ENCODE data around the gene TRPM8. TPM values are rescaled to one million over a fixed set of nuclear protein-coding genes. Genes with fewer than 3 reads are reported as not detected.
A peak's percentile ranks its signal among the peaks of the same experiment; 100 is the strongest.

The TRPM8 gene
- total and polyA plus RNA-seq, 4 donors, result 0.03 to 0.14 TPM; not detected in 2

DNA sequence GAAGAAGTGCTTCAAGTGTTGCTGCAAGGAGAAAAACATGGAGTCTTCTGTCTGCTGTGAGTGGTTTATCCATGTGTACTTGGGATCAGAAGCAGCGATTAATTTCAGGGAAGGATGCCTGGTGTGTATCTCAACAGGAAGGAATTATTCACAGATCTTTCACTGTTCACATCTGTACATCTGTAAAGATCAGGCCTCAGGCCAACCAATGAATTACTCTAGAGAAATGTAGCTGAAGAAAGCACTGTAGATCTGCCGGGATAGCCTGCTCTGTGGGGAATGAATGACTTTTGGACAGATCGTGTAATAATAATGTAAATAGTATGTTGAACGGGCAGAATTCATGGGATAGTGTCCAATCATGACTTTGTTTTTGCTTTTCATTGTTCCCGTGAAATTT, 79.3 kb downstream of the TRPM8 start:
- Histone ChIP-seq H3K36me3 (ENCODE audit: control insufficient read depth in 4 of 4, insufficient read depth in 4 of 4, low read length in 4 of 4) (no peaks in the 10 kb centered on the region), H3K9me3 (ENCODE audit: control insufficient read depth in 4 of 4, insufficient read depth in 3 of 4, low read length in 3 of 4) (peaks cover 0 to 6% (median 0%) of the 10 kb centered on the region in 4 donors), H3K9ac (ENCODE audit: insufficient read depth in 1 of 2, low read length in 2 of 2) (no peak overlapping the region), H3K27me3 (ENCODE audit: control insufficient read depth in 3 of 3, insufficient read depth in 3 of 3, low read length in 2 of 3) (no peaks in the 10 kb centered on the region), H3K4me1 (ENCODE audit: control insufficient read depth in 5 of 5, insufficient read depth in 5 of 5, low read length in 5 of 5) (no peaks in the 10 kb centered on the region), H3K4me3 (no peak overlapping the region), H3K27ac (ENCODE audit: low read depth in 1 of 2, low read length in 1 of 2) (no peak overlapping the region)
- TF ChIP-seq, protein P1, sequence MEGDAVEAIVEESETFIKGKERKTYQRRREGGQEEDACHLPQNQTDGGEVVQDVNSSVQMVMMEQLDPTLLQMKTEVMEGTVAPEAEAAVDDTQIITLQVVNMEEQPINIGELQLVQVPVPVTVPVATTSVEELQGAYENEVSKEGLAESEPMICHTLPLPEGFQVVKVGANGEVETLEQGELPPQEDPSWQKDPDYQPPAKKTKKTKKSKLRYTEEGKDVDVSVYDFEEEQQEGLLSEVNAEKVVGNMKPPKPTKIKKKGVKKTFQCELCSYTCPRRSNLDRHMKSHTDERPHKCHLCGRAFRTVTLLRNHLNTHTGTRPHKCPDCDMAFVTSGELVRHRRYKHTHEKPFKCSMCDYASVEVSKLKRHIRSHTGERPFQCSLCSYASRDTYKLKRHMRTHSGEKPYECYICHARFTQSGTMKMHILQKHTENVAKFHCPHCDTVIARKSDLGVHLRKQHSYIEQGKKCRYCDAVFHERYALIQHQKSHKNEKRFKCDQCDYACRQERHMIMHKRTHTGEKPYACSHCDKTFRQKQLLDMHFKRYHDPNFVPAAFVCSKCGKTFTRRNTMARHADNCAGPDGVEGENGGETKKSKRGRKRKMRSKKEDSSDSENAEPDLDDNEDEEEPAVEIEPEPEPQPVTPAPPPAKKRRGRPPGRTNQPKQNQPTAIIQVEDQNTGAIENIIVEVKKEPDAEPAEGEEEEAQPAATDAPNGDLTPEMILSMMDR (IDR thresholded peaks at IDR 0.05; ENCODE audit: control extremely low read depth, extremely low read depth), result no peak
- 82 to 85% methylated on average over 5 of the region's 5 CpGs for WGBS, 2 donors
- ATAC-seq (ENCODE audit: insufficient read depth, low FRiP score) (no peak), DNase-seq (no peak)

DNA sequence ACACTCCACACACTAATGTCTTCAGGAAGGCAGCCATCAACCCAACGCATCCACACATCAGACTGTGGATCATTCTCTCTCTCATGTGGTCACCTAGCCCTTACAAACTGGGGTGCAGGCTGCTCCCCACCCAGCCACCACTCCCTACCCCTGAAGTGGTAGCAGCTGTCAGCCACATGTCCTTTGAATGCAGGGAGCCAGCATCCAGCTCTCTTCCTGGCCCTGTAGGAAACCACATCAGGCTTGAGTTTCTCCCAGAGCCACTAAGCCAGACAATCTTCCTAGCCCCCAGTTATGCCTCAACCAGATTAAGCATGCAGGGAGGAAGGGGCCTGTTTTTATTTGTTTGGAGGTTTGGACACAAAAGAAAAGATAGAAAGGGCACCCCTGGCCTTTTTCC, 80.5 kb downstream of the TRPM8 start:
- DNase-seq, result no peak
- Histone ChIP-seq H3K9me3 (ENCODE audit: control insufficient read depth in 4 of 4, insufficient read depth in 3 of 4, low read length in 3 of 4) (peaks cover 0 to 6% (median 0%) of the 10 kb centered on the region in 4 donors), H3K27me3 (ENCODE audit: control insufficient read depth in 3 of 3, insufficient read depth in 3 of 3, low read length in 2 of 3) (no peaks in the 10 kb centered on the region), H3K4me1 (ENCODE audit: control insufficient read depth in 5 of 5, insufficient read depth in 5 of 5, low read length in 5 of 5) (no peaks in the 10 kb centered on the region), H3K27ac (ENCODE audit: low read depth in 1 of 2, low read length in 1 of 2) (no peak overlapping the region), H3K4me3 (no peak overlapping the region), H3K9ac (ENCODE audit: insufficient read depth in 1 of 2, low read length in 2 of 2) (no peak overlapping the region), H3K36me3 (ENCODE audit: control insufficient read depth in 4 of 4, insufficient read depth in 4 of 4, low read length in 4 of 4) (no peaks in the 10 kb centered on the region)
- ATAC-seq (ENCODE audit: insufficient read depth, low FRiP score), result no peak
- TF ChIP-seq, protein P1 (IDR thresholded peaks at IDR 0.05; ENCODE audit: control extremely low read depth, extremely low read depth), result no peak
- WGBS, 2 donors, result 83 to 87% methylated on average over 1 of the region's 1 CpG

DNA sequence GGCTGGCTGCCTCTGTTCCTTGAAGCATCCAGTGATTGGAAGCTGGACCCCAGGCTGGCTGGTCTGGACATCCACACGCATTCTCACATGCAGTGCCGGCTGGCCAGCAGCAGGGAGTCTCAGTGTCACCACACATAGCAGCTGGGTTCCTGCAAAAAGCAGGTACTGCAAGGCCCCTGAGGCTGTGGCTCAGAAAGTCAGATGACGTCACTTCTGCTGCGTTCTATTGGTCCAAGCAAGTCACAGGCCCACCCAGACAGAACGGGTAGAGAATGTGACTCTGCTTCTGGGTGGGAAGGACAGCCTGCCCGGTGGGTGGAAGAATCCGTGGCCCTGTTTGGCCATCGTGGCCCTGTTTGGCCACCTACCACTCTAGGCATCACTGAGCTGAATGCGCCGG, 82.0 kb downstream of the TRPM8 start:
- peak in 1 of 3 donors; percentile 5 for DNase-seq
- Histone ChIP-seq H3K4me3 (no peak overlapping the region), H3K9ac (ENCODE audit: insufficient read depth in 1 of 2, low read length in 2 of 2) (no peak overlapping the region), H3K36me3 (ENCODE audit: control insufficient read depth in 4 of 4, insufficient read depth in 4 of 4, low read length in 4 of 4) (no peaks in the 10 kb centered on the region), H3K27ac (ENCODE audit: low read depth in 1 of 2, low read length in 1 of 2) (no peak overlapping the region), H3K4me1 (ENCODE audit: control insufficient read depth in 5 of 5, insufficient read depth in 5 of 5, low read length in 5 of 5) (no peaks in the 10 kb centered on the region), H3K27me3 (ENCODE audit: control insufficient read depth in 3 of 3, insufficient read depth in 3 of 3, low read length in 2 of 3) (no peaks in the 10 kb centered on the region), H3K9me3 (ENCODE audit: control insufficient read depth in 4 of 4, insufficient read depth in 3 of 4, low read length in 3 of 4) (peaks cover 0 to 6% (median 0%) of the 10 kb centered on the region in 4 donors)
- no peak for ATAC-seq (ENCODE audit: insufficient read depth, low FRiP score)
- WGBS, 2 donors, result 79 to 85% methylated on average over 10 of the region's 10 CpGs
- TF ChIP-seq, protein P1 (IDR thresholded peaks at IDR 0.05; ENCODE audit: control extremely low read depth, extremely low read depth), result no peak

Data from lung (tissue), 12 donors.